Bronchial epithelial cell (primary cell): ENCODE measurements around the gene TMTC3. TPM values are rescaled to one million over a fixed set of nuclear protein-coding genes. Genes with fewer than 3 reads are reported as not detected.
A peak's percentile ranks its signal among the peaks of the same experiment; 100 is the strongest.

Source experiments
- DNase-seq: peaks from one replicate; pipeline ENCODE4 v3.0.0-alpha.2; 2010; ENCODE audit warnings: low read depth
- FAIRE-seq: peaks from 2 replicates; lab custom pipeline; 2011; peaks lifted over from hg19 to GRCh38; lab: Jason Lieb, UNC
- H3K27me3 ChIP-seq: 2 replicates; pipeline ENCODE4 v1.5.1; 2011; ENCODE audit warnings: low read length; ENCODE audit not compliant: control insufficient read depth, insufficient read depth
- H3K36me3 ChIP-seq: 2 replicates; pipeline ENCODE4 v1.5.1; 2011; ENCODE audit warnings: low read length; ENCODE audit not compliant: control insufficient read depth, insufficient read depth
- H3K4me3 ChIP-seq: 2 replicates; pipeline ENCODE4 v1.5.1; 2011; ENCODE audit warnings: mild to moderate bottlenecking, low read depth, low read length, control low read depth
- CTCF ChIP-seq: IDR thresholded peaks from 2 replicates; pipeline ENCODE4 v1.5.1; 2011; ENCODE audit warnings: mild to moderate bottlenecking, moderate library complexity, low read length, control low read depth, inconsistent platforms; ENCODE audit not compliant: insufficient read depth, severe bottlenecking
- total RNA-seq: library from RNA; depleted of rRNA; stranded (reverse); fragments of >200 nt; gene quantifications from 2 replicates; pipeline ENCODE4 v1.2.1, GENCODE V29; 2014

The TMTC3 gene
- total RNA-seq, 1 donor from 2014 or later: 44.2 TPM

DNA sequence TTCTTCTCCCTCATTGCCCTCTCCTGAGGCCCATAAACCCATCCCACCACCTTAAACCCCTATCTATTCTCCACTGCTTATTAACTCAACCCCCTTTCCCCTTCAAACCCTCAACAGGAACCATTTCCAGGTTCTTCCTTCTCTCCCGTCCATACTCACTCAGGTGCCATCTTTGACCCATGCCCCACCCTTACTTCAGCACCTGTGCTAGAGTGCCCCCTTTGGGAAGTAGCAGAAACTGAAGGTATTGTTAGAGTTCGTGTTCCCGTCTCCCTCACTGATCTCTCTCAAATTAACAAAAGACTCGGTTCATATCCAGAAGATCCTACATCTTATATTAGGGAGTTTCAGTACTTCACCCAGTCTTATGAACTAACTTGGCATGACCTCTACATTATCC is 86.6 kb downstream of the TMTC3 start:
- Histone ChIP-seq H3K4me3 (no peak overlapping the region), H3K36me3 (no peaks in the 10 kb centered on the region), H3K27me3 (no peaks in the 10 kb centered on the region)
- TF ChIP-seq CTCF: no peak
- FAIRE-seq (no peak), DNase-seq (no peak)

DNA sequence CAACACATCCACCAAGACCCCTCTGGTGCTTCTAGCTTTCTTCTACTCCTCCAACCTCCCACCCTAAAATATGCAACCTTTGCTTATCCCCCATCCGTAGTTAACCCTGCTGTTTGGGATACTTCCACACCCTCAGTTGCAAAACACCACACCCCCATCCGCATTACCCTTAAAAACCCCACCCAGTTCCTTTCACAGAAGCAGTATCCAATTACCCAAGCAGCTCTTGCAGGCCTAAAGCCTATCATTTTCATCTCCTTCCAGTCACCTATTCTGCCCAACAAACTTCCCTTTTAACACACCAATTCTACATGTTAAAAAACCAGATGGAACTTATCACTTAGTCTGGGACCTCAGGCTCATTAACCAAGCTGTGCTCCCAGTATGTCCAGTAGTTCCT is 88.2 kb downstream of the TMTC3 start:
- FAIRE-seq (no peak), DNase-seq (no peak)
- Histone ChIP-seq H3K36me3 (no peaks in the 10 kb centered on the region), H3K4me3 (no peak overlapping the region), H3K27me3 (no peaks in the 10 kb centered on the region)
- TF ChIP-seq CTCF: no peak

- Histone ChIP-seq H3K4me3 (no peak overlapping the region), H3K27me3 (no peaks in the 10 kb centered on the region), H3K36me3 (no peaks in the 10 kb centered on the region)
- DNase-seq: no peak
- TF ChIP-seq CTCF: no peak
- no peak for FAIRE-seq
Measured at GRCh38 chr12:88235183-88235833, 93.2 kb downstream of the TMTC3 start.

GRCh38 chr12:88237954-88238353 is 95.8 kb downstream of the TMTC3 start:
- H3K27me3 ChIP-seq: no peaks in the 10 kb centered on the region
- H3K36me3 ChIP-seq: no peaks in the 10 kb centered on the region
- FAIRE-seq (no peak), DNase-seq (peak; percentile 92)
- H3K4me3 ChIP-seq: no peak overlapping the region
- TF ChIP-seq CTCF: no peak

DNA sequence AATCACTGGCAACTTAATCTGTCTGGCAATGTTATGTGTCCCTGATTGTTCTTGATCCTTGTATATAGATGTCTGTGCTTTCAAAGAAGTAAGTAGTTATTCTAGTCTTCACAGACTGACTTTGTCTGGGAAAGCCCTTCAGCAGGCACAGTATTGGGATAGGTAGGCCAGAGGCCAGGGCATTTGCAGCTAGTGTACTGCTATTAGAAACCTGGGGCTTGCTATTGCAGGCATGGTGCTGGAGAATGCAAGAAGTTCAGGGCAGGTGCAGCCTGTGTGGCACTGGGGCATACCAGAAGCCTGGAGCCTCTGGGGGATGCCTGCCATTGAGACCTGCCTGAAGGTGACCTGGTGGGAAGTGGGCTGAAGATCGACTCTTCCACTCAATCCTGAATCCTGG is 96.3 kb downstream of the TMTC3 start:
- TF ChIP-seq CTCF: no peak
- Histone ChIP-seq H3K36me3 (no peaks in the 10 kb centered on the region), H3K4me3 (no peak overlapping the region), H3K27me3 (no peaks in the 10 kb centered on the region)
- FAIRE-seq: no peak
- DNase-seq: no peak

GRCh38 chr12:88241862-88242570 is 99.9 kb downstream of the TMTC3 start:
- TF ChIP-seq CTCF: no peak
- DNase-seq (peak; percentile 99), FAIRE-seq (peak; percentile 86)
- Histone ChIP-seq H3K4me3 (no peak overlapping the region), H3K27me3 (peaks cover 3% of the 10 kb centered on the region), H3K36me3 (no peaks in the 10 kb centered on the region)
